ENCODE data around the gene ZNF423.
"Not testable (repeated sequence)": the region's sequence is repeated elsewhere in the genome, so short reads cannot be mapped to it uniquely, and the experiment has no call there.

The ZNF423 gene

GRCh38 chr16:49855822-49856671 is at the start of gene ZNF423:
Gene ZNF423 (minus strand): TSS chr16:49856112. CDS start chr16:49855774, 338 bp downstream.
- no peak for DNase-seq

DNA sequence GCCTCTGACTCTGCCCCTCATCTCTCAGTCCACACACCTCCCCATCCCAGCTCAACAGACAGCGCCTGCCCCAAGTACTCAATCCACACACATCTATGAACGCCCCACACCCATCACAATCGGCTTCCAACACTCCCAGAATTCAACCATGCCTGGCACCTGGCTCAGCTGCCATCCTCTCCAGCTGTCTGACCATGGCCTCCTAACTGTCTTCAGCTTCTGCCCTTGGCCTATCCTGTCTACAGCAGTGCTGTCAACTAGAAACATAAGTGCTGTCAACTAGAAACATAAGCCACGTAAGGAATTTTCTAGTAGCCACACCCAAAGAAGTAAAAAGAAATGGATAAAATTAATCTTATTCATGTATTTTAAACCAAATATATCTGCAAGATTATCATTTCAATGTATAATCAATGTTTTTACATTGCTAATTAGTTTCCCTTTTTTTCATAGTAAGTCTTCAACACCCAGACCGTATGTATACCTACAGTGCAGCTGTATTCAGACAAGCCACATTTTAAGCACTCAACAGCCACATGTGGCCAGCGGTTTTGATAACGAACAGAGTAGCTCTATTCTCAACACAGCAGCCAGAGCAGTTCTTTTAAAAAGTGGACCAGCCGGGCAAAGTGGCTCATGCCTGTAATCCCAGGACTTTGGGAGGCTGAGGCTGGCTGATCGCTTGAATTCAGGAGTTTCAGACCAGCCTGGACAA is 48.6 kb upstream of the ZNF423 start:
- DNase-seq: no peak

- DNase-seq: no peak
Measured at GRCh38 chr16:49902908-49903307, 47.0 kb upstream of the ZNF423 start.

DNA sequence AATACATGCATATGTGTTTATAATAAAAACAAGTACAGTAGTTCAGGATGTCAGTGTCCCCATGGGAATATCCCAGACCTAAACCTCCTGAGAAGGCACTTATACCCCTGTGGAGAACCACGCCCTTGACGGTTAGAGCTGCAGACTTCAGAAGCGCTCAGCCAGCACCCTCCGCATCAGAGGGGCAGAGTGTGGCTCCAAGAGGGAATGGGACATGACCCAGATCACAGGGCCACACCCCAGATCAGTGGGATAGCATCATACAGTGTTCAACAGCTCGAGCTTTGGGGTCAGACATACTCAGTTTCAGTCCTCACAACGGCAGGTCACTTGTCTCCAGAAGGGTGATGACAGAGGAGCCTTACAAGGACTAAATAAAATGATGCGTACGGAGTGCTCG is 45.8 kb upstream of the ZNF423 start:
- DNase-seq: no peak

DNA sequence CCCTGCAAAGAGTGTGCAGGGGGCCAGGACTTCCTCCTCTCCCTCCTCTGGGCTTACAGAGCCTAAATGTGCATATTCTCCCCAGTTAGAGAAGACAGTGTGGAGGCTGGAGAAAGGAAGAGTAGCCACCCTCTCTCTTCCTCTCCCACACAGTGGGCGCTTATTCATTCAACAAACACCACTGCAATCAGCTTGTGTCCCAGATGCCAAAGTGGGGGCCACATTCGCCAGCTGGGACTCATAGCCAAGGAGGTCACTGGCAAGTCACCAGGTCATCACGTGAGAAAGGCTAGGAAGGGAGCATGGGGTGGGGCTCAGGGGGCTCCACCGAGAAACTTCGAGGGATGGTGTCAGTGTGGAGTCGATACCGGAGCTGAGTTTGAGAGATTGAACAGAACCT is 45.0 kb upstream of the ZNF423 start:
- DNase-seq: no peak

- no peak for DNase-seq
Measured at GRCh38 chr16:49899991-49900695, 44.2 kb upstream of the ZNF423 start.

- DNase-seq: no peak
Measured at GRCh38 chr16:49896447-49896964, 40.6 kb upstream of the ZNF423 start.

DNA sequence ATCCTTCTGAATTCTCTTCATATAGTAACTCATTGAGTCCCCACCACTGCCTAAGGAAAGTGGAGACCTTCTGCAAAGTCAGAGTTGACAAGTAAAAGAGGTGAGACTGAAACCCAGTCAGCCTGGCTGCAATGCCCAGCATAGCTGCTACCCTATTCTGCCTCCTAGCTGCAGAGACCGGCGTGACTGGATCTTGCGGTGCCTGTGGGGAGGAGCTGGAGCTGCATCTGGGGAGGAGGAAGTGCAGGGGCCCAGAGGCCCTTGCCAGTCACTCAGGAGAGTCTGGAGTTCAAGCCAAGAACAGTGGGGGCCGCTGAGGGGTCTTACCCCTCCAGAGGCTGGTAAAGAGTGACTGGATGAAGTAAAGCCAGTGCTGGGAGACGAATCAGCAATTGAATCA is 35.0 kb upstream of the ZNF423 start:
- no peak for DNase-seq

- DNase-seq: no peak
Measured at GRCh38 chr16:49889725-49890397, 33.9 kb upstream of the ZNF423 start.

DNA sequence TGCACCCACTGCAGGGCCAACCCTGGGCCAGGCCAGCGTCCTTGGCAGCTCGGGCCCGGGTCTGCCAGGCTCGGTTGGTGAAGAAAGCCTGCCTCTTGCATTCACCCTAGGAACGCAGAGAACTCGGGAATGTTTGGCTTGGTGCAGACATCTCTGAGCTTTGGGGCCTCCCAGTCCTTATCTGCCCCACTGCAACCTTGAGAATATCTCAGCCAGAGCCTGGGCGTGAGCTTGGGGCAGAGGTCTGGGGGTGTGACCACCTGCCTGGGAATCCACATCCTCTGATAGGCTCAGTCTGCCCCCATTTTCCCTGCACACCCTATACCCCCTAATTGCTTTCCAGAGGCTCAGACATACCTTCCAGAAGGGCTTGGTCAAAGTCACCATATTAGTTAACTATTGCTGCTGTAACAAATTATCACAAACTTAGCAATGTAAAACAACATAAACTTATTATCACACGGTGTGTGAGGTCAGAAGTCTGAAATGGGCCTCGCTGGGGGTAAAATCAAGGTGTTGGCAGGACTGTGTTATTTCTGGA is 30.7 kb upstream of the ZNF423 start:
- no peak for DNase-seq

DNA sequence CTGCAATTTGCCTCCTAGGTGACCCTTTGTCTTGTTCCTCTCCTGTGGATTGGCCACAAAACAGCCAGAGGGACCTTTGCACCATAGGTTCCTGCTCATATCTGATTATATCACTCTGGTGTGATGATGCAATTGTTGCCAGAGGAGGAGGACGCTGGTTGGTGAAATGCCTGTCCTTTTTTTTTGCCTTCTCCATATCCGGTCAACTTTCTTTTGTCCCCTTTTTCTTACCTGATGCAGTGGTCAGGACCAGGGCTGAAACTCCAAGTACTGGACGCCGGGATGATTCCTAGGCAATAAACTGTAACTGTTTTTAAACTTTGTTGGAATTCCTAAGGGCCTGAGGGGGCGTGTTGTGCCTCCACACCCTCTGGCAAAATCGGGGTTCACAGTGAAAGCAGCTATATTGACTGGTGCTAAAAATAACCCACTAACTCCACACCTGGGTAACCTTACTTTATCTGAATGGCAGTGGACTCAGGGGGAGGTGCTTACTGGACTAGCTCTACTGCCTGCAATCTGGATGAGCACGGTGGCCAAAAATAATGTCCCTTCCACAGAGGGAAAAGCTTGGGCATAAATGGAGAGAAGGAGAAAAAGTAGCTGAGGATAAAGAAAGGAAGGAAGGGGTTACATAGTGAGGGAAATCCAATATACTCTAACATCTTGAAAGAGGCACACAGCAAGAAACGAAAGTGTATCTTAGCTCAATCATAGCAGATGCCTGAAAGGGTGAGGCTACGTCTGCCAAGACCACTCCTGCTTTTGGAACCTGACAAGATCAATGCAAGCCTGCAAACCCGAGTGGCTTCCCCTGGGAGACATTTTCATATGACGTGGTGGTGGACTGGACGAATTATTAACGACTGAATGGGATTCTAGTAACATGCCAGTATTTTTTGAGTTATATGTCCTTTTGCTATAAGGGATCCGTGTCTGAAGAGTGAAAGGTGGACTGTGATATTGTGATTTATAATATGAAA is 28.4 kb upstream of the ZNF423 start:
- no peak for DNase-seq

DNA sequence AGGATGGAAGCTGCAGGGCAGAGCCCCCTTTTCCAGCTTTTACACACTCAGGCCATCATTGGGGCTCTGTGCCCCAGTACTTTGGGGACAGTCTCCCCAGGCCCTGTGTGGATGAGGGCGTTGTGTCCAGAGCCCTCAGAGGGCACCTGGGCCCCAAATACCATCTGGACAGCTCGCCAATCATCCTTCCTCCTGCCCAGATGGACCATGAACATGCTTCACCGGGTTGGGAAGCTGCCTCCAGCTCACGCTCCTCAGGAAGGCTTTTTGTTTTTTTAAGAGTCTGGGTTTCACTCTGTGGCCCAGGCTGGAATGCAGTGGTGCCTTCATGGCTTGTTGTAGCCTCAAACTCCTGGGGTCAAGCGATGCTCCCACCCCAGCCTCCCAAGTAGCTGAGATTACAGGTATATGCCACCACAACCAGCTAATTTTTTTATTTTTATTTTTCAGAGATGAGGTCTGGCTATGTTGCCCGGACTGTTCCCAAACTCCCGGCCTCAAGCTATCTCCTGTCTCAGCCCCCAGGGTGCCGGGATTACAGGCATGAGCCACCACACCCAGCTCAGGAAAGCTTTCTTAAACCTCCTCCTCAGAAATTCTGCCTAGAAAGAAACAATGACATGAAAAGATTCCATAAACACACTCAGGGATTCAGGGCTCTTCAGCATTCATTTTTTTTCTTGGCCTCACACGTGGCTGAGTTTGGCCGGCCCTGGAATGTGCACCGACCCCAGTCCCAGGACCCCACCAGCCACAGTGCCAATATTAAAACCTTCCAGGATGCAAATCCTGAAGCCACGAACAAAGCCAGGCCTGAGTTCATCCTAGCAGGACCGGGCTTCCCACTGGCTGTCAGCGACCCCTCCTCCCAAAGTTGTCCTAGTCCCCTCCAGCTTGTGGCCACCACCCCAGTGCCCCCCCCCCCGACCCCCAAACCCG is 27.4 kb upstream of the ZNF423 start:
- DNase-seq: no peak

DNA sequence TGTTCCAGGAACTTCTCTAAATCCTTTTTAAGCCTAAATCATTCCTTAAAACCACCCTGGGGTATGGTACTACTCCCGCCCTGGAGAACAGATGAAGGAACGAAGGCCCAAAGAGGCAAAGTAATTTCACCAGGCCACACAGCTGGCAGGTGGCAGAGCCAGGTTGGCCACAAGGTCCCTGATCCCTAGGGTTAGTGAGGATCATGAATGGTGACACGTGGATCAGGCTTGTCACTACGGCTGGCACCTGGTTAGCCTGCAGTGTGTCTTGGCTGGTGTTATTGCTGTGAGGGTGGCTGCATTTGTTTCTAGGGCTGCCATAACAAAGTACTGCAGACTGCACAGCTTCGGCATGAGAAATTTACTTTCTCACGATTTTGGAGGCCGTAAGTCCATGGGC is 26.0 kb upstream of the ZNF423 start:
- DNase-seq: no peak

DNA sequence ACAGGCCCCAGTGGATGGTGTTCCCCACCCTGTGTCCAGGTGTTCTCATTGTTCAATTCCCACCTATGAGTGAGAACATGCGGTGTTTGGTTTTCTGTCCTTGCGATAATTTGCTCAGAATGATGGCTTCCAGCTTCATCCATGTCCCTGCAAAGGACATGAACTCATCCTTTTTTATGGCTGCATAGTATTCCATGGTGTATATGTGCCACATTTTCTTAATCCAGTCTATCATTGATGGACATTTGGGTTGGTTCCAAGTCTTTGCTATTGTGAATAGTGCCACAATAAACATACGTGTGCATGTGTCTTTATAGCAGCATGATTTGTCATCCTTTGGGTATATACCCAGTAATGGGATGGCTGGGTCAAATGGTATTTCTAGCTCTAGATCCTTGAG is 22.6 kb upstream of the ZNF423 start:
- not testable (repeated sequence) for DNase-seq

- DNase-seq: no peak
Measured at GRCh38 chr16:49876716-49877129, 20.8 kb upstream of the ZNF423 start.

DNA sequence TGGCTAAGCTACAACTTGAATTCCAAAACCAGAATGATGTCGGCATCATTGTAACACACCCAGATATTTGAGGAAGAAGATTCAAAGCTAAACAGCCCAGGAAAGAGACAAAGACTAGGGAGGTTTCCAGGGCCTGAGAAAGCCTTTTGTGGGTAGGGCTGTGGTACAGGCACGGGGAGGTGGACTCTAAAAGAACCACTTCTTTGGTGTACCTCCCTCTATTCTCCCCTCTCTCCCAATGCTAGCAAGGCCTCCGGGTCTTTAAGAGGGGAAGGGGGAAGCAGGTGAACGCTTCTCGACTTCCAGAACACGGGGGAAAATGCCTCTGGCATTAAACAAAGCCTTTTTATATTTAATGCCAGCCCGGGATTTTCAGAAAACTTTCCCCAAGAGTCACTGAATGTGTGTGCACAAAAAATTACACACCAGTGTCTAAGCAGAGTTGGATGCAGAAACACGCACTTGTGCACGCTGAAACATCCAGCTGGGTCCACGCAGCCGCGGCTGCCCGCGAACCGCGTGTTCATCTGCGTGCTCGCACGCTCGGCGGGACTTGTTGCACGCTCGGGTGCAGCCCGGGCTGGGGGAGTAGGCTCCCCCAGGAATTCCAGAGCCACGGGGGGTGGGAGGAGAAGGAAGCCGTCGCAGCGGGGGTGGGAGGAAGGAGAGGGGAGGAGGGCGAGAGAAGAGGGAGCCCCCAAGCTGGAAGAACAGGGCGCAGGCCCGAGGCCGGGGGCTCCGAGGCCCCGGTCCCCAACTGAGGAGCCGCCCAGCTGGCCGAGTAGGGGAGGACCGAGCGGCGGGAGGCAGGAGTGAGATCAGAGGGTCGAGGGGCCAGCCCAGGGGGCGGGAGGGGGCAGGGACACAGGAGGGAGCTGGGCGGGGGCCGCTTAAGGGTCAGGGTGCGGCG is 20.1 kb upstream of the ZNF423 start:
- no peak for DNase-seq

GRCh38 chr16:49874613-49875237 is 18.8 kb upstream of the ZNF423 start:
- no peak for DNase-seq

DNA sequence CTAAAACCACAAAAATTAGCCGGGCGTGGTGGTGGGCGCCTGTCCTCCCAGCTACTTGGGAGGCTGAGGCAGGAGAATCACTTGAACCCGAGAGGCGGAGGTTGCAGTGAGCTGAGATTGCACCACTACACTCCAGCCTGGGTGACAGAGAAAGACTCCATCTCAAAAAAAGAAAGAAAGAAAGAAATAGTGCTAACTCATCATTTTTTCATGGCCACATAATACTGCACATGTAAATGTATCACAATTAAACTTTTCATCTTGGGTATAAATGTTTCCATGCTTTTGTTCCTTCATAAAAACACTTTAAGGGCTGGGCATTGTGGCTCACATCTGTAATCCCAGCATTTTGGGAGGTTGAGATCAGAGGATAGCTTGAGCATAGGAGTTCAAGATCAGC is 15.9 kb upstream of the ZNF423 start:
- not testable (repeated sequence) for DNase-seq
